Mesothelial cell of epicardium (in vitro differentiated cells): ENCODE measurements around the gene IZUMO1. TPM values are rescaled to one million over a fixed set of nuclear protein-coding genes. Genes with fewer than 3 reads are reported as not detected.
A peak's percentile ranks its signal among the peaks of the same experiment; 100 is the strongest.

Source experiments
- DNase-seq, 2 experiments: peaks; one replicate each; pipeline ENCODE4 v3.0.0; 2021; ENCODE audit warnings: low spot score in 2 of 2; ENCODE audit not compliant: unreplicated experiment in 2 of 2
- H3K27ac Mint-ChIP-seq: 2 replicates; pipeline ENCODE4 v1.8.0; 2021; ENCODE audit warnings: mixed read lengths
- H3K27me3 Mint-ChIP-seq: 2 replicates; pipeline ENCODE4 v1.8.0; 2021; ENCODE audit warnings: low read depth, mixed read lengths
- H3K36me3 Mint-ChIP-seq: 2 replicates; pipeline ENCODE4 v1.8.0; 2021; ENCODE audit warnings: mixed read lengths
- H3K4me1 Mint-ChIP-seq: 2 replicates; pipeline ENCODE4 v1.8.0; 2021; ENCODE audit warnings: mixed read lengths
- H3K4me3 Mint-ChIP-seq: 2 replicates; pipeline ENCODE4 v1.8.0; 2021; ENCODE audit warnings: mild to moderate bottlenecking, moderate library complexity, mixed read lengths
- H3K9me3 Mint-ChIP-seq: 2 replicates; pipeline ENCODE4 v1.8.0; 2021; ENCODE audit warnings: mixed read lengths
- total RNA-seq: library from RNA; stranded (reverse); gene quantifications from 3 replicates; pipeline ENCODE4 v1.2.1, GENCODE V29; 2021
- TF ChIP-seq, protein P1 (sequence below): fragments of 200-600 bp; sonication (generic); IDR thresholded peaks from one replicate; pipeline ENCODE4 v1.5.0; 2021; ENCODE audit warnings: antibody characterized with exemption; ENCODE audit not compliant: unreplicated experiment

Gene IZUMO1
- total RNA-seq, 1 donor from 2014 or later: 0.80 TPM

DNA sequence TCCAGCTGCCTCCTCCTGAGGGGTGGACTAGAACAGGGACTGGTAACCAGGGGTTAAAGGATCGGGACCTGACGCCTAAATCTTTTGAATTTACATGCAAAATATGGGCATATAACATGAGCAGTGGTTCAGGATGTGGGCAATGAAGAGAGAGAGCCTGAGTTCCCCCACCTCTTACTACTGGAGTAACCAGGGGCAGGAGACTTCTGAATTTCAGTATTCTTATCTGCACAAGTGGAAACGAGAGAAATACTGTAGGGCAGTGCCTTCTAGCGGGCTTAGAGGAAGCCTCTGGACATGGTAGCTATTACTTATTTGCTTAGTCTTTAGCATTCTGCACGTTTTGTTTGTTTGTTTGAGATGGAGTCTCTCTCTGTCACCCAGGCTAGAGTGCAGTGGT lies 37.8 kb upstream of the IZUMO1 start:
- peaks cover 17% of the 10 kb centered on the region for H3K4me1 Mint-ChIP-seq
- H3K27me3 Mint-ChIP-seq: no peaks in the 10 kb centered on the region
- no peak for DNase-seq
- H3K27ac Mint-ChIP-seq: no peak overlapping the region
- H3K9me3 Mint-ChIP-seq: no peaks in the 10 kb centered on the region
- TF ChIP-seq, protein P1, sequence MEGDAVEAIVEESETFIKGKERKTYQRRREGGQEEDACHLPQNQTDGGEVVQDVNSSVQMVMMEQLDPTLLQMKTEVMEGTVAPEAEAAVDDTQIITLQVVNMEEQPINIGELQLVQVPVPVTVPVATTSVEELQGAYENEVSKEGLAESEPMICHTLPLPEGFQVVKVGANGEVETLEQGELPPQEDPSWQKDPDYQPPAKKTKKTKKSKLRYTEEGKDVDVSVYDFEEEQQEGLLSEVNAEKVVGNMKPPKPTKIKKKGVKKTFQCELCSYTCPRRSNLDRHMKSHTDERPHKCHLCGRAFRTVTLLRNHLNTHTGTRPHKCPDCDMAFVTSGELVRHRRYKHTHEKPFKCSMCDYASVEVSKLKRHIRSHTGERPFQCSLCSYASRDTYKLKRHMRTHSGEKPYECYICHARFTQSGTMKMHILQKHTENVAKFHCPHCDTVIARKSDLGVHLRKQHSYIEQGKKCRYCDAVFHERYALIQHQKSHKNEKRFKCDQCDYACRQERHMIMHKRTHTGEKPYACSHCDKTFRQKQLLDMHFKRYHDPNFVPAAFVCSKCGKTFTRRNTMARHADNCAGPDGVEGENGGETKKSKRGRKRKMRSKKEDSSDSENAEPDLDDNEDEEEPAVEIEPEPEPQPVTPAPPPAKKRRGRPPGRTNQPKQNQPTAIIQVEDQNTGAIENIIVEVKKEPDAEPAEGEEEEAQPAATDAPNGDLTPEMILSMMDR: no peak
- H3K36me3 Mint-ChIP-seq: no peaks in the 10 kb centered on the region
- H3K4me3 Mint-ChIP-seq: no peak overlapping the region

DNA sequence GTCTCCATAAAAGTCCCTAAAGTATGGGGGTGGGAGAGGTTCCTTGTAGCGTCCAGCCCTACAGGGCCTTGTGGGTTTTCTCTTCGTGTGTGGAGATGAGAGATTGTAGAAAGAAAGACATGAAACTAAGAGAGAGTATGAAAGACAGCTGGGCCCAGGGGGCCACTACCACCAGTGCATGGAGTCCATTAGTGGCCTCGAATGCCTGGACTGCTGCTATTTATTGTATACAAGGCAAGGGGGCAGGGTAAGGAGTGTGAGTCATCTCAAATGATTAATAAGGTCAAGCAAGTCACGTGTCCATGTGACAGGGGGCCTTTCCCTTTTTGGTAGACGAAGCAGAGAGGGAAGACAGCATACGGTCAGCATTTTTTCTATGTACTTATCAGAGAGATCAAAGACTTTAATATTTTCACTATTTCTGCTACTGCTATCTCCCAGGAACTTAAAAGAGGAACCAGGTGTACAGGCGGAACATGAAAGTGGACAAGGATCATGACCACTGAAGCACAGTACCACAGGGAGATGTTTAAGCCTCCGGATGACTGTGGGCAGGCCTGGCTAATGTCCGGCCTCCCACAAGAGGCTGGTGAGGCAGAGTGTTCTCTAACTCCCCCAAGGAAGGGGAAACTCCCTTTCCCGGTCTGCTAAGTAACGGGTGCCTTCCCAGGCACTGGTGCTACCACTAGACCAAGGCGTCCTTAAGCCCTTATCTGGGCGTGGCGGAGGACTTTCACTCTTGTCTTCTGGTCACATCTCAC lies 34.1 kb upstream of the IZUMO1 start:
- Mint-ChIP-seq H3K27me3 (no peaks in the 10 kb centered on the region), H3K4me3 (no peak overlapping the region), H3K27ac (peak overlapping the region; percentile 35), H3K36me3 (no peaks in the 10 kb centered on the region), H3K4me1 (peaks cover 15% of the 10 kb centered on the region), H3K9me3 (no peaks in the 10 kb centered on the region)
- TF ChIP-seq, protein P1: no peak
- no peak for DNase-seq

DNA sequence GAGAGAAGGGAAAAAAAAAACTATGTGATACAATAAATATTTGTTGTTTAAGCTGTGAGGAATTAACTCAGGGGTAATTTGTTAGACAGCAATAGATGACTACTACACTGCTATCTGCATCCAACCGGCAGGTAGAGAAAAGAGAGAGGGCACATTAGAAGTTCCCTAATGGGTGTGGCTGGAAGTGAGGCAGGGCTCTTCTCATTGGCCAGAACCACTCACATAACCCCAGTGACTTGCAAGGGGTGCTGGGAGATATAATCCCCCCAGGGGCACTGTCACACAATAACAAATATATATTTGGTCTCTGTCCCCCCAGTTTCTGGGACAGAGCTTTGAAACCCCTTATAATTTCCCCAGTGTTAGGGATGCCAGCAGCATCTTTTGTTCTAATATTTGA lies 32.9 kb upstream of the IZUMO1 start:
- no peaks in the 10 kb centered on the region for H3K36me3 Mint-ChIP-seq
- H3K4me3 Mint-ChIP-seq: no peak overlapping the region
- TF ChIP-seq, protein P1: no peak
- no peaks in the 10 kb centered on the region for H3K9me3 Mint-ChIP-seq
- H3K4me1 Mint-ChIP-seq: peaks cover 15% of the 10 kb centered on the region
- H3K27ac Mint-ChIP-seq: no peak overlapping the region
- DNase-seq: no peak
- H3K27me3 Mint-ChIP-seq: no peaks in the 10 kb centered on the region

DNA sequence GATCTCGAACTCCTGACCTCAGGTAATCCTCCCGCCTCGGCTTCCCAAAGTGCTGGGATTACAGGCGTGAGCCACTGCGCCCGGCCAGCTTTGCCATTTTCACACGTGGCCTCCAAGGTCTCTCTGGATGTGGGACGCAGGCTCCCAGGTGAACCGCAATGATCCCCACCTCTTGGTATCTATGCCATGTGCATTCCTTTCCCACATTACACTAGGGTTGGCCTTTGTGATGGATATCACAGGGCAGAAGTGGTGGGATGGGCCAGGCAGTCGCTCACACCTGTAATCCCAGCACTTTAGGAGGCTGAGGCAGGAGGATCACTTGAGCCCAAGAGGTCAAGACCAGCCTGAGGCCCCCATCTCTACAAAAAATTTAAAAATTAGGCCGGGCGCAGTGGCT lies 31.0 kb upstream of the IZUMO1 start:
- Mint-ChIP-seq H3K27me3 (no peaks in the 10 kb centered on the region), H3K4me1 (peaks cover 15% of the 10 kb centered on the region), H3K27ac (no peak overlapping the region), H3K9me3 (no peaks in the 10 kb centered on the region), H3K36me3 (no peaks in the 10 kb centered on the region), H3K4me3 (no peak overlapping the region)
- TF ChIP-seq, protein P1: no peak
- DNase-seq: no peak

DNA sequence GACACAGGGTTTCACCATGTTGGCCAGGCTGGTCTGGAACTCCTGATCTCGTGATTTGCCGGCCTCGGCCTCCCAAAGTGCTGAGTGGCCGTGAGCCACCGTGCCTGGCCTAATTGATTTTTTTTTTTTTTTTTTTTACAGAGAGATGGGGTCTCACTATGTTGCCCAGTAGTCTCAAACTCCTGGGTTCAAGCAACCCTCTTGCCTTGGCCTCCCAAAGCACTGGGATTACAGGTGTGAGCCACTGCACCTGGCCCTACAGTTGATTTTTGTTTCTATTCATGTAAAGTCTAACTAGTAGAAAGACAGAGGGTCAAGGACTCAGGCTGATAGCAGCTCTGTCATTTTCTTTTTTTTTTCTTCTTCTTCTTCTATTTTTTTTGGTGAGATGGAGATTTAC lies 30.4 kb upstream of the IZUMO1 start:
- Mint-ChIP-seq H3K4me1 (peaks cover 12% of the 10 kb centered on the region), H3K4me3 (no peak overlapping the region), H3K27ac (no peak overlapping the region), H3K36me3 (no peaks in the 10 kb centered on the region), H3K27me3 (no peaks in the 10 kb centered on the region), H3K9me3 (no peaks in the 10 kb centered on the region)
- TF ChIP-seq, protein P1: no peak
- no peak for DNase-seq
